Fibroblast of skin of right quadriceps (primary cell): Measurements from ENCODE around the gene SMIM34.

Experiments used
- DNase-seq: peaks from one replicate; pipeline ENCODE4 v3.0.0-alpha.2; 2013

Gene SMIM34

DNA sequence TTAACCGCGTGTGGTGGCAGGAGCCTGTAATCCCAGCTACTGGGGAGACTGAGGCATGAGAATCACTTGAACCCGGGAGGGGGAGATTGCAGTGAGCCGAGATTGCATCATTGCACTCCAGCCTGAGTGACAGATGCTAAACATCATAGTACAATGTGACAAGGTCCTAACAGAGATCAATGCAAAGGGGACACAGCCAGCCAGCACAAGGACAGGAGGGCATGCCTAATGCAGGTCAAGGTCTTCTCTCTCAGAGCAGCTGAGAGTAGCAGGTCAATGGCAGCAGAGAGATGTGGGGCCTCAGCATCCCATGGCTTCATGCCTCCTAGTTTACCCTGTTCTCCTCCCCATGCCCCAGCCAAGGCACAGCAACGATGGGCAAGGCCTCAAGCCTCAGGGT lies 51.4 kb downstream of the SMIM34 start:
- no peak for DNase-seq

DNA sequence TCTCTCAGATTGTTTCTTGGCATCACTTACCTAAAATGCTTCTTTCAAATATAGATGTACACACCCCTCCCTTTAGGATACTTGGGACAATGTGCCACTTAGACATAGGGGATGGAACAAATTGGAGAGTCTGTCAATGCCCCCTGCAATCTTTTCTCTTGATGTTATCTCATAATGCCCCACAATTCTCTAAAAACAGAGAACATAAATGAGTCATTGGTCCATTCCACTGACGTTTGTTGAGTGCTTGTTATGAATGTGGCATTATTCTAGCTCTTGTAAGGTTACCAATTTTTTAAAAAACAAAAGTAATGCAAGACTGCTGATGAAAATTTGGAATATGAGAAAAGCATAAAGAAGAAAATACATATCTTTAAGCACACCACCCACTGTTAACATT lies 54.0 kb downstream of the SMIM34 start:
- DNase-seq: no peak
